GM19025 (cell line): Measurements from ENCODE around the gene MITF.
"Not testable (repeated sequence)": the region's sequence is repeated elsewhere in the genome, so short reads cannot be mapped to it uniquely, and the experiment has no call there.

Source experiments
- ATAC-seq: cut with Tn5 transposase; IDR thresholded peaks from one replicate; pipeline ENCODE4 v1.9.1; 2021; ENCODE audit warnings: mild to moderate bottlenecking, low read depth, moderate library complexity; ENCODE audit not compliant: unreplicated experiment

The MITF gene

DNA sequence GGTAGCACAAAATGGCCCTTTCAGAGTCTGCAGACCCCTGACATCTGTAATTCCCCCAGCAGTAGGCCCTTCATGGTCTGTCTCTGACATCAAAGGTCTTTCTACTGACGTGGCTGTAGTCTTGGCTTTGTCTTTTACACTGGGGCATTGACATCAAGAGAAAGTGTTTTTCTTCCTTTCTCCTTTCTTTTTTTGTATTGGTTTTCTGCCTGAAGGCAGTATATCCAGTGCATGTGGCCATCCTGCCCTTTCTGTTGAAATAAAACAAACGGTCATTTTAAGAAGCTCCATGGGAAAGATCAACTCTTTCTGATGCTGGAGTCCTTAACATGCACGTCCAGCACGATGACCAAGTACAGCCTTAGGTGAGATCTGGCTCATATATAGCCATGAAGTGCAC lies 153.4 kb downstream of the MITF start:
- ATAC-seq: no peak

- ATAC-seq: no peak
Measured at GRCh38 chr3:69893274-69893673, 154.0 kb downstream of the MITF start.

GRCh38 chr3:69896095-69896494 lies 156.8 kb downstream of the MITF start:
- ATAC-seq: no peak

DNA sequence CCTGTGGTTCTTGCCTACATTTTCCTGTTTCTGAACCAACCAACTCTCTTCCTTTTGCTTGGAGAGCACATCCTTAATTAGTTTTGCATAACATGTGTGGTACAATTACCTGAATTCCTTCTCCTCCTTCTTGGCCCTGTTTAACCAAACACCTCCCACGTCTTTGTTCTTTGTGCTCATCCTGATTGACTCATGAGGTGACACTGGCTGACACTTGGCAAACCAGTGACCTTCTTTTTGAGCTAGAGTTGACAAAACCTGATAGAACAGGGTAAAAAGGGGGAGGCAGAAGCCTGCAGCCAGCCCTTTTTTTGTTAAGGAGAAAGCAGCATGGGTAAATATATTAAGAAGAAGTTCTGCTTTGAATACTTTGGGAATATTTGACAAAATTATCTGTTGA lies 161.1 kb downstream of the MITF start:
- ATAC-seq: no peak

DNA sequence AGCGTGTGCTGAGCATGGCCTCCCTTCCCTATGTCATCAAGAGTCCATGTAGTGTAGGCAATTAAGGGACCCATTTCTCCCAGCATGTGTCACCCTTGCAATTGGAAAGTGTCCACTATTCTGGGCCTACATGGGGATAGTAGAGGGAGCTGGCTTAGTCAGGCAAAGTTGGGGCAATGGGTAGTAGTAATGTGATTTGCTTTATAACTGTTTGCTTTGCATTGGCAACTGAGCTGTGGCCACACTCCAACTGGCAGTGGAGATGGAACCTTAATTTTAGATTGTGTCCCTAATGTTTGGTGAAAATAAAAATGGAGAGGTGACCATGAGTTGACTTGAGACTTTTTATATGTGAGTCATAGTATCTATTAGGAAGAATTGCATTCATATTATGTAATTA lies 162.5 kb downstream of the MITF start:
- no peak for ATAC-seq

DNA sequence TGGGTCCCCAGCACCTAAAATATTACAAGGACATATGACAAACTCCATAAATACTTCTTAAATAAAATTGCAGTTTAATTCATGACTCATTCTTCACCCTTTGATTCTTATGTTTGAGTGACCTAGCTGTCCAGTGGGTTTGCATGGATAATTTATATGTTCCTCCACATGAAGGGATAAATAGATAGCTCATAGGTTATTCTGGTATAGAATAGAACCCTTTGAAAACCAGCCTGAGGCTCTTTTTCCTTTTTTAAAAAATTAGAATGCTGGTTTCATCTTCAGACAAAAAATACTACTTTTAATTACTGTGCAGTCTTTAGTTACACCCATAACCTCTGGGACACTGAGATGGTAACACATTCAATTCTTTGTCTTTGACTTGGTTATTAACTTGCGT lies 163.1 kb downstream of the MITF start:
- ATAC-seq: no peak

GRCh38 chr3:69906351-69906966 lies 167.2 kb downstream of the MITF start:
- no peak for ATAC-seq

DNA sequence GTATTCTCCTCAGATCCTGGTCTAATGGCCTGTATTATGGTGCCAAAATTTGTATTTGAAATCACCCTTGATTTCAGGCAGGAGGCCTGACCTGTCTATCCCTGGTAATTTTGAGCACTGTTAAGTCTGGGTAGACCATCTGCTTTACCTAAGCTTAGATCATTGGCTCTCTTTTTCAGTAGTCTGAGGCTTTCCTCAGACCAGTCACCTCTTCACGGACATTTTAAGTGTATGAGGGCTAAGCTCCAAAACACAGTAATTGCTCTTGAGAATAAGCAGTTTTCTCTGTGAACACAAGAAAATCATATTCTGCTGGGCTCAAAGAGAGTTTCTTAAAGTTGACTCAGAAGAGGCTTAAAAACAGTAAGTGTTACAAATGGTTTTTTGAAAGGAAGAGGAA lies 168.3 kb downstream of the MITF start:
- ATAC-seq: no peak

GRCh38 chr3:69909859-69910258 lies 170.6 kb downstream of the MITF start:
- not testable (repeated sequence) for ATAC-seq

GRCh38 chr3:69913422-69913821 lies 174.2 kb downstream of the MITF start:
- ATAC-seq: no peak

GRCh38 chr3:69914395-69914794 lies 175.1 kb downstream of the MITF start:
- ATAC-seq: no peak

DNA sequence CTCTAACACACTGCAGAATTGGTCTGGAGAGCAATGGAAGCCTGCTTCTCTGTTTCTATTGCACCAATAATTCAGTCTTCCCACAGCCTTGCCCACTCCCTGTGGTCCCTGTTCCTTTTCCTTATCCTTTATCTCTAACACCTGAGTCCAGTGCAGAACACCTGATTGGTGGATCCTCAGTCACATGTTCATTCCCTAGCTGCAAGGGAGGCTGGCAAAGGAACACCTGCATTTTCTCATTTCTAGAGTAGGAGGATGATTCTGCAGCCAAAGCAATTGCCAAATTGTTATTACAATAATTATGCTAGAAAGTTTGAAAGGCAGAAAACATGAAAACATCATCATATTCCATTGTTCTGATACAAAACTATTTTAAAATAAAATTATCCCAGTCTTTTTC lies 176.5 kb downstream of the MITF start:
- no peak for ATAC-seq

GRCh38 chr3:69920009-69920408 lies 180.7 kb downstream of the MITF start:
- ATAC-seq: not testable (repeated sequence)

- no peak for ATAC-seq
Measured at GRCh38 chr3:69921651-69922050, 182.4 kb downstream of the MITF start.

GRCh38 chr3:69922521-69923000 lies 183.3 kb downstream of the MITF start:
- no peak for ATAC-seq

GRCh38 chr3:69925506-69925905 lies 186.2 kb downstream of the MITF start:
- no peak for ATAC-seq

GRCh38 chr3:69926385-69926784 lies 187.1 kb downstream of the MITF start:
- ATAC-seq: no peak

- no peak for ATAC-seq
Measured at GRCh38 chr3:69927571-69927970, 188.3 kb downstream of the MITF start.

- ATAC-seq: no peak
Measured at GRCh38 chr3:69929019-69929418, 189.8 kb downstream of the MITF start.

DNA sequence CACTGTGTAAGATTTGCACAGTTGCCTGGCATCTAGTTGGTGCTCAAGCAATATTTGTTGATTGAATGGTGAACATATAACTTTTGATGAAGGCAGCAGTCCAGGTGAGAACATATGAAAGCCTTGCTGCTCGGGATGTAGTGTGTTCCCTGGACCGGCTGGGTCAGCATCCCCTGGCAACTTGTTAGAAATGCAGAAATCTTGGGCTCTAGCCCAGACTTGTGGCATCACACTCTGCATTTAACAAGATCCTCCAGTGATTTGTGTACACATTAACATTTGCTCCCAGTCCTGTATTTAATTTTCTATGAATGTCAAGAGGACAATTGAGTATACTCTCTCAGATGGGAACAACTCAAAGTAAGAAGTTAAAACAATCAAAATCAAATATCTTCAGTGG lies 191.3 kb downstream of the MITF start:
- ATAC-seq: no peak

- ATAC-seq: no peak
Measured at GRCh38 chr3:69932087-69932486, 192.8 kb downstream of the MITF start.

GRCh38 chr3:69932501-69932900 lies 193.2 kb downstream of the MITF start:
- no peak for ATAC-seq

- no peak for ATAC-seq
Measured at GRCh38 chr3:69934398-69934797, 195.1 kb downstream of the MITF start.
